ENCODE results near the gene ADAMTS14. TPM values are rescaled to one million over a fixed set of nuclear protein-coding genes. Genes with fewer than 3 reads are reported as not detected.

Gene ADAMTS14
- total RNA-seq, 1 experiment from 2014 or later, result 1.6 TPM

DNA sequence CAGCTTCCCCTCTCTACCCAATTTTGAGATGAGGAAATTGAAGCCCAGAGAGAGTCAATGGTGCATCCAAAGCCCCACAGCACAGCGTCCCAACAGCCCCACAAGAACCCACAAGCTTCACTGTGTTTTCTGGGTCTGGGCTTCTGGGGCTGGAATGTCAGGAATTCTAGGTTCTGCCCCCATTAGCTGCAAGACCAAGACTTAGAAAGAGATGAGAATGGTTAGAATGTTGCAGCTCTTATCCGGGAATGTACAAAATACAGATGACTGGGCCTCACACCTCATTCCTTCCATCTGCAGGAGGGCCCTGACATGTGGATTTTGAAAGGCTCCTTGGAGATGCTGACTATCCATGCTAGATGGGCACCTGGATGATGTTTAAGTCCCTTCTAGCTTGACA is 137.4 kb downstream of the ADAMTS14 start:
- Histone ChIP-seq H2AK5ac (ENCODE audit: insufficient read length, low read length) (no peak overlapping the region), H3K14ac (ENCODE audit: insufficient read depth, low read length) (no peak overlapping the region), H2AFZ (ENCODE audit: low read length) (no peak overlapping the region), H3K18ac (ENCODE audit: insufficient read length, low read depth, low read length) (no peak overlapping the region), H3K4me2 (ENCODE audit: insufficient read depth, insufficient read length, low read length) (no peak overlapping the region), H2BK15ac (ENCODE audit: low read depth, low read length) (no peak overlapping the region), H3K9me3 (ENCODE audit: control insufficient read depth, low read depth, low read length) (no peaks in the 10 kb centered on the region), H3K27ac (ENCODE audit: insufficient read length, low read depth, low read length) (no peak overlapping the region), H2BK120ac (ENCODE audit: low read depth, low read length, poor library complexity, severe bottlenecking) (no peak overlapping the region), H3K79me2 (ENCODE audit: insufficient read depth, low read length) (no peaks in the 10 kb centered on the region), H3T11ph (ENCODE audit: low read length) (no peak overlapping the region), H3K23me2 (ENCODE audit: insufficient read length, low read depth, low read length, poor library complexity, severe bottlenecking) (no peaks in the 10 kb centered on the region), H3K4ac (ENCODE audit: low read depth, low read length) (no peak overlapping the region), H3K27me3 (ENCODE audit: insufficient read depth, low read length) (no peaks in the 10 kb centered on the region), H4K20me1 (ENCODE audit: control insufficient read depth, insufficient read depth, insufficient read length) (no peaks in the 10 kb centered on the region), H4K5ac (ENCODE audit: insufficient read length, low read depth, low read length) (no peak overlapping the region), H2BK5ac (ENCODE audit: insufficient read length, low read length) (no peak overlapping the region), H3K56ac (ENCODE audit: insufficient read length, low read depth, low read length) (no peak overlapping the region), H3K9ac (ENCODE audit: extremely low read depth, insufficient read length, low read length) (no peak overlapping the region), H3K23ac (ENCODE audit: insufficient read length, low read depth, low read length) (no peak overlapping the region), H4K91ac (ENCODE audit: insufficient read length, low read depth, low read length) (no peak overlapping the region), H2BK20ac (ENCODE audit: low read depth, low read length, poor library complexity, severe bottlenecking) (no peak overlapping the region), H2BK12ac (ENCODE audit: insufficient read length, low read depth, low read length) (no peak overlapping the region), H3K4me1 (ENCODE audit: insufficient read depth, low read length) (peaks cover 6% of the 10 kb centered on the region; the same call in 1 of the 2 replicates), H4K8ac (replicated peaks; ENCODE audit: insufficient read length, low read depth, low read length) (no peak overlapping the region), H3K79me1 (ENCODE audit: insufficient read depth, low read depth, low read length, poor library complexity, severe bottlenecking) (no peaks in the 10 kb centered on the region)
- H3K9me3 Mint-ChIP-seq, result no peaks in the 10 kb centered on the region; a peak in 1 of 5 replicates
- H3K4me1 Mint-ChIP-seq, result peaks cover 21 to 22% of the 10 kb centered on the region in 2 experiments
- H3K4me3 Mint-ChIP-seq, result no peak overlapping the region
- WGBS (ENCODE audit: extremely low coverage, insufficient read length, low lambda C conversion rate), result no CpG with 5 or more reads among the region's 2 CpGs
- H3K27ac Mint-ChIP-seq, result 0 out of 7 replicates have a peak overlapping the region, but pooled peaks of 1 of the 3 experiments have one; percentile 35
- no peak for DNase-seq
- H3K36me3 Mint-ChIP-seq (ENCODE audit: insufficient read depth in 1 of 3, low read depth in 3 of 3), result no peaks in the 10 kb centered on the region
- H3K27me3 Mint-ChIP-seq (ENCODE audit: low read depth), result no peaks in the 10 kb centered on the region; the same call in 1 of the 2 replicates
- TF ChIP-seq, protein P1, sequence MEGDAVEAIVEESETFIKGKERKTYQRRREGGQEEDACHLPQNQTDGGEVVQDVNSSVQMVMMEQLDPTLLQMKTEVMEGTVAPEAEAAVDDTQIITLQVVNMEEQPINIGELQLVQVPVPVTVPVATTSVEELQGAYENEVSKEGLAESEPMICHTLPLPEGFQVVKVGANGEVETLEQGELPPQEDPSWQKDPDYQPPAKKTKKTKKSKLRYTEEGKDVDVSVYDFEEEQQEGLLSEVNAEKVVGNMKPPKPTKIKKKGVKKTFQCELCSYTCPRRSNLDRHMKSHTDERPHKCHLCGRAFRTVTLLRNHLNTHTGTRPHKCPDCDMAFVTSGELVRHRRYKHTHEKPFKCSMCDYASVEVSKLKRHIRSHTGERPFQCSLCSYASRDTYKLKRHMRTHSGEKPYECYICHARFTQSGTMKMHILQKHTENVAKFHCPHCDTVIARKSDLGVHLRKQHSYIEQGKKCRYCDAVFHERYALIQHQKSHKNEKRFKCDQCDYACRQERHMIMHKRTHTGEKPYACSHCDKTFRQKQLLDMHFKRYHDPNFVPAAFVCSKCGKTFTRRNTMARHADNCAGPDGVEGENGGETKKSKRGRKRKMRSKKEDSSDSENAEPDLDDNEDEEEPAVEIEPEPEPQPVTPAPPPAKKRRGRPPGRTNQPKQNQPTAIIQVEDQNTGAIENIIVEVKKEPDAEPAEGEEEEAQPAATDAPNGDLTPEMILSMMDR (conservative IDR thresholded peaks at IDR 0.05), result no peak
